K562 (cell line): ENCODE measurements around the gene NTPCR. TPM values are rescaled to one million over a fixed set of nuclear protein-coding genes. Genes with fewer than 3 reads are reported as not detected.

Experiments used
- ATAC-seq: fragments of 200-7000 bp; cut with Tn5 transposase; 3 replicates; pipeline ENCODE4 v1.9.1; 2020; ENCODE audit warnings: moderate library complexity
- BruUV-seq: library from RNA; stranded (reverse); fragments of 400-500 nt; replicated peaks from 2 replicates; lab custom pipeline; 2021; lab: Mats Ljungman, UMichigan
- CTCF ChIA-PET: fragments of 300-600 bp; formaldehyde crosslinking; extraction: SDS; loops from one replicate; lab custom pipeline; 2021; ENCODE audit warnings: low intra/inter-chr PET ratio; lab: Yijun Ruan, JAX
- POLR2A ChIA-PET: fragments of 300-600, 350-650 bp; sonication (Branson Sonifier 250); formaldehyde crosslinking; extraction: SDS; loops from one replicate; lab custom pipeline; 2021; ENCODE audit warnings: antibody characterized with exemption, inconsistent platforms; lab: Yijun Ruan, JAX
- DNase-seq, 4 experiments: peaks; one replicate each; pipeline versions ENCODE4 v3.0.0 to v3.0.0-alpha.2; 2011 to 2018; ENCODE audit warnings: low spot score in 3 of 4, mixed read lengths in 3 of 4; ENCODE audit errors: extremely low read depth in 1 of 4
- FAIRE-seq: peaks from 2 replicates; lab custom pipeline; 2011; peaks lifted over from hg19 to GRCh38; lab: Jason Lieb, UNC
- H2AFZ ChIP-seq: 2 replicates; pipeline ENCODE4 v1.6.0; 2011; ENCODE audit warnings: low read depth, low read length, control low read depth, inconsistent platforms
- H3K27ac ChIP-seq: fragments of 200-600 bp; 3 replicates; pipeline ENCODE4 v1.8.0; 2011; ENCODE audit warnings: low read depth, mild to moderate bottlenecking, control low read depth, inconsistent platforms, low read length, moderate library complexity, mixed read lengths; ENCODE audit errors: extremely low read depth
- H3K27me3 ChIP-seq, 2 experiments: fragments of 300-600 bp in 1 of 2; 2 replicates in 1 of 2; 3 replicates in 1 of 2; pipeline versions ENCODE4 v1.6.0 to v1.8.0; 2011; ENCODE audit warnings: inconsistent platforms in 2 of 2, low read length in 2 of 2, mild to moderate bottlenecking in 1 of 2, mixed read lengths in 1 of 2, moderate library complexity in 1 of 2; ENCODE audit not compliant: control insufficient read depth in 2 of 2, insufficient read depth in 2 of 2
- H3K36me3 ChIP-seq: fragments of 300-600 bp; 3 replicates; pipeline ENCODE4 v1.8.0; 2011; ENCODE audit warnings: mild to moderate bottlenecking, low read length, inconsistent platforms; ENCODE audit not compliant: control insufficient read depth, insufficient read depth
- H3K4me1 ChIP-seq, 2 experiments: fragments of 200-600 bp in 1 of 2; replicated peaks in 1 of 2; 2 replicates in 1 of 2; 3 replicates in 1 of 2; pipeline versions ENCODE4 v1.5.1 to v1.8.0; 2011; ENCODE audit warnings: inconsistent platforms in 2 of 2, low read length in 2 of 2, mild to moderate bottlenecking in 1 of 2, mixed read lengths in 1 of 2, moderate library complexity in 1 of 2; ENCODE audit not compliant: control insufficient read depth in 2 of 2, insufficient read depth in 2 of 2
- H3K4me2 ChIP-seq: 2 replicates; pipeline ENCODE4 v1.6.1; 2011; ENCODE audit warnings: low read length, control low read depth, inconsistent platforms, mixed read lengths; ENCODE audit not compliant: insufficient read depth
- H3K4me3 ChIP-seq: fragments of 200-600 bp; sonication (generic), shearing (Covaris generic); 2 replicates; pipeline ENCODE4 v1.5.1; 2016; ENCODE audit warnings: control low read depth, inconsistent platforms
- H3K79me2 ChIP-seq: fragments of 200-600 bp; 3 replicates; pipeline ENCODE4 v1.8.0; 2011; ENCODE audit warnings: low read length, inconsistent platforms; ENCODE audit not compliant: control insufficient read depth, insufficient read depth
- H3K9ac ChIP-seq, 2 experiments: 2 replicates each; pipeline versions ENCODE4 v1.6.0 to v1.6.1; 2011; ENCODE audit warnings: low read depth in 2 of 2, low read length in 2 of 2, control low read depth in 1 of 2, inconsistent platforms in 1 of 2, mild to moderate bottlenecking in 1 of 2, mixed read lengths in 1 of 2; ENCODE audit not compliant: insufficient read depth in 1 of 2
- H3K9me1 ChIP-seq: one replicate; pipeline ENCODE4 v1.6.0; 2011; ENCODE audit warnings: inconsistent platforms, mild to moderate bottlenecking, low read length, moderate library complexity; ENCODE audit not compliant: control insufficient read depth, insufficient read depth
- H3K9me3 ChIP-seq: replicated peaks from 2 replicates; pipeline ENCODE4 v1.5.1; 2011; ENCODE audit warnings: low read depth, low read length, inconsistent platforms; ENCODE audit not compliant: control insufficient read depth, insufficient read depth
- H4K20me1 ChIP-seq: replicated peaks from 2 replicates; pipeline ENCODE4 v1.6.1; 2011; ENCODE audit warnings: low read length, inconsistent platforms, mixed read lengths; ENCODE audit not compliant: control insufficient read depth, insufficient read depth
- BCLAF1 ChIP-seq, 2 experiments: fragments of 450-650 bp in 1 of 2; IDR thresholded peaks; 2 replicates each; pipeline ENCODE4 v1.6.1; 2011 to 2017; ENCODE audit warnings: low read depth in 2 of 2, antibody characterized with exemption in 1 of 2, borderline replicate concordance in 1 of 2, low read length in 1 of 2, mild to moderate bottlenecking in 1 of 2, mixed read lengths in 1 of 2; ENCODE audit not compliant: control insufficient read depth in 1 of 2
- BRCA1 ChIP-seq, 2 experiments: fragments of 450-650 bp in 1 of 2; sonication (generic) in 1 of 2; formaldehyde crosslinking in 1 of 2; IDR thresholded peaks; 2 replicates each; pipeline versions ENCODE4 v1.5.0 to v1.6.1; 2017 to 2020; ENCODE audit warnings: mild to moderate bottlenecking in 1 of 2, missing genetic modification reagents in 1 of 2
- DNMT1 ChIP-seq: fragments of 450-650 bp; IDR thresholded peaks from 2 replicates; pipeline ENCODE4 v1.6.1; 2016; ENCODE audit warnings: antibody characterized with exemption, mild to moderate bottlenecking
- FOXJ3 ChIP-seq: sonication (generic); formaldehyde crosslinking; IDR thresholded peaks from 2 replicates; pipeline ENCODE4 v1.4.0; 2020; ENCODE audit warnings: mild to moderate bottlenecking, missing genetic modification reagents
- FOXK2 ChIP-seq, 2 experiments: fragments of 450-650 bp; IDR thresholded peaks in 1 of 2; conservative IDR thresholded peaks in 1 of 2; 2 replicates each; pipeline ENCODE4 v1.6.1; 2016; ENCODE audit warnings: low read depth in 2 of 2, mild to moderate bottlenecking in 1 of 2
- MAFG ChIP-seq: fragments of 450-650 bp; conservative IDR thresholded peaks from 2 replicates; pipeline ENCODE4 v1.6.1; 2016; ENCODE audit warnings: missing genetic modification characterization, missing compliant biosample characterization
- RNF2 ChIP-seq: sonication (generic); IDR thresholded peaks from 2 replicates; pipeline ENCODE4 v1.6.1; 2016
- ZNF134 ChIP-seq: fragments of 250-450 bp; sonication (Bioruptor Pico); conservative IDR thresholded peaks from 2 replicates; pipeline ENCODE4 v1.4.0; 2020
- WGBS: fragments of 100-300 bp; shearing (Covaris generic); methylation state at CpG from one replicate; pipeline ENCODE4 v1.1.6; 2016; ENCODE audit warnings: low coverage, mixed read lengths; ENCODE audit not compliant: insufficient coverage; ENCODE audit errors: missing lambda C conversion rate; 5-methylcytosine and 5-hydroxymethylcytosine counted together
- in situ Hi-C: fragments of 300-500 bp; cut with MboI; formaldehyde crosslinking; loops from 4 replicates; pipeline ENCODE4 v1.15.0; 2018; ENCODE audit warnings: inconsistent platforms, mixed read lengths
- intact Hi-C: fragments of 100-400 bp; cut with micrococcal nuclease; formaldehyde crosslinking; loops from 2 replicates; pipeline ENCODE4 v1.14.2; 2022
- polyA plus RNA-seq, 8 experiments: library from polyadenylated mRNA; depleted of rRNA in 4 of 8; stranded (reverse) in 5 of 8; unstranded in 3 of 8; fragments of >200 nt; fragmentation: Nextera tagmentation in 2 of 8; fragmentation: Illumina TruSeq in 1 of 8; extraction: Ambion mirVana in 2 of 8; extraction: Trizol in 1 of 8; gene quantifications; 2 replicates each; pipeline versions ENCODE4 v1.2.1 to v1.2.3, GENCODE V29; 2011 to 2014; ENCODE audit warnings: inconsistent platforms in 1 of 8, missing spikeins in 1 of 8
- total RNA-seq, 7 experiments: library from RNA; depleted of rRNA in 6 of 7; stranded (reverse); fragments of >200 nt in 6 of 7; fragmentation: Illumina TruSeq in 2 of 7; extraction: Trizol in 2 of 7; gene quantifications; 2 replicates each; pipeline versions ENCODE4 v1.2.1 to v1.2.3, GENCODE V29; 2011 to 2021; ENCODE audit warnings: low replicate concordance in 1 of 7
- TF ChIP-seq, protein P1 (sequence below): fragments of 250-450 bp; sonication (Bioruptor Pico); IDR thresholded peaks from 2 replicates; pipeline ENCODE4 v1.4.0; 2020

The NTPCR gene
- total and polyA plus RNA-seq, 9 of the 15 experiments (the other 6 are each of a cell fraction or from before 2014, with no cell fraction given) = 19.3 to 105 (median 48.8) TPM

- BruUV-seq = no TSS peak
- Histone ChIP-seq H3K9me3 (no peaks in the 10 kb centered on the region), H3K79me2 (no peaks in the 10 kb centered on the region), H3K36me3 (no peaks in the 10 kb centered on the region), H3K27me3 (no peaks in the 10 kb centered on the region; a peak in 2 of 5 replicates), H3K9me1 (no peaks in the 10 kb centered on the region), H4K20me1 (no peaks in the 10 kb centered on the region), H3K9ac (no peak overlapping the region), H3K27ac (no peak overlapping the region), H2AFZ (no peak overlapping the region), H3K4me1 (no peaks in the 10 kb centered on the region), H3K4me2 (no peak overlapping the region), H3K4me3 (no peak overlapping the region)
- in situ Hi-C loops = no loop called here
- no peak for FAIRE-seq
- ChIA-PET POLR2A (no interaction called here), CTCF (no interaction called here)
- no peak for ATAC-seq
- intact Hi-C loops = no loop called here
- TF ChIP-seq BCLAF1 (IDR thresholded peaks at IDR 0.05; ENCODE audit: borderline replicate concordance in 1 of 2, control insufficient read depth in 1 of 2, low read depth in 2 of 2, low read length in 1 of 2) (no peak), RNF2 (no peak), FOXJ3 (CRISPR knock-in tag) (no peak), MAFG (tag) (no peak), ZNF134 (CRISPR knock-in tag) (no peak), FOXK2 (conservative IDR thresholded peaks at IDR 0.05 in 1 of 2, IDR thresholded peaks at IDR 0.05 in 1 of 2; ENCODE audit: low read depth in 2 of 2) (no peak), DNMT1 (no peak), BRCA1 (IDR thresholded peaks at IDR 0.05) (no peak), BRCA1 (CRISPR knock-in tag; IDR thresholded peaks at IDR 0.05) (no peak)
- TF ChIP-seq, protein P1, sequence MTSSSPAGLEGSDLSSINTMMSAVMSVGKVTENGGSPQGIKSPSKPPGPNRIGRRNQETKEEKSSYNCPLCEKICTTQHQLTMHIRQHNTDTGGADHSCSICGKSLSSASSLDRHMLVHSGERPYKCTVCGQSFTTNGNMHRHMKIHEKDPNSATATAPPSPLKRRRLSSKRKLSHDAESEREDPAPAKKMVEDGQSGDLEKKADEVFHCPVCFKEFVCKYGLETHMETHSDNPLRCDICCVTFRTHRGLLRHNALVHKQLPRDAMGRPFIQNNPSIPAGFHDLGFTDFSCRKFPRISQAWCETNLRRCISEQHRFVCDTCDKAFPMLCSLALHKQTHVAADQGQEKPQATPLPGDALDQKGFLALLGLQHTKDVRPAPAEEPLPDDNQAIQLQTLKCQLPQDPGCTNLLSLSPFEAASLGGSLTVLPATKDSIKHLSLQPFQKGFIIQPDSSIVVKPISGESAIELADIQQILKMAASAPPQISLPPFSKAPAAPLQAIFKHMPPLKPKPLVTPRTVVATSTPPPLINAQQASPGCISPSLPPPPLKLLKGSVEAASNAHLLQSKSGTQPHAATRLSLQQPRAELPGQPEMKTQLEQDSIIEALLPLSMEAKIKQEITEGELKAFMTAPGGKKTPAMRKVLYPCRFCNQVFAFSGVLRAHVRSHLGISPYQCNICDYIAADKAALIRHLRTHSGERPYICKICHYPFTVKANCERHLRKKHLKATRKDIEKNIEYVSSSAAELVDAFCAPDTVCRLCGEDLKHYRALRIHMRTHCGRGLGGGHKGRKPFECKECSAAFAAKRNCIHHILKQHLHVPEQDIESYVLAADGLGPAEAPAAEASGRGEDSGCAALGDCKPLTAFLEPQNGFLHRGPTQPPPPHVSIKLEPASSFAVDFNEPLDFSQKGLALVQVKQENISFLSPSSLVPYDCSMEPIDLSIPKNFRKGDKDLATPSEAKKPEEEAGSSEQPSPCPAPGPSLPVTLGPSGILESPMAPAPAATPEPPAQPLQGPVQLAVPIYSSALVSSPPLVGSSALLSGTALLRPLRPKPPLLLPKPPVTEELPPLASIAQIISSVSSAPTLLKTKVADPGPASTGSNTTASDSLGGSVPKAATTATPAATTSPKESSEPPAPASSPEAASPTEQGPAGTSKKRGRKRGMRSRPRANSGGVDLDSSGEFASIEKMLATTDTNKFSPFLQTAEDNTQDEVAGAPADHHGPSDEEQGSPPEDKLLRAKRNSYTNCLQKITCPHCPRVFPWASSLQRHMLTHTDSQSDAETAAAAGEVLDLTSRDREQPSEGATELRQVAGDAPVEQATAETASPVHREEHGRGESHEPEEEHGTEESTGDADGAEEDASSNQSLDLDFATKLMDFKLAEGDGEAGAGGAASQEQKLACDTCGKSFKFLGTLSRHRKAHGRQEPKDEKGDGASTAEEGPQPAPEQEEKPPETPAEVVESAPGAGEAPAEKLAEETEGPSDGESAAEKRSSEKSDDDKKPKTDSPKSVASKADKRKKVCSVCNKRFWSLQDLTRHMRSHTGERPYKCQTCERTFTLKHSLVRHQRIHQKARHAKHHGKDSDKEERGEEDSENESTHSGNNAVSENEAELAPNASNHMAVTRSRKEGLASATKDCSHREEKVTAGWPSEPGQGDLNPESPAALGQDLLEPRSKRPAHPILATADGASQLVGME (CRISPR knock-in tag) = no peak
- no peak for DNase-seq
- 0% methylated on average over 4 of the region's 4 CpGs for WGBS
These were observed 82.5 kb downstream of the NTPCR start for GRCh38 chr1:233032916-233033315.
